HCT116 (cell line): Measurements from ENCODE around the gene SPATA31E1. TPM values are rescaled to one million over a fixed set of nuclear protein-coding genes. Genes with fewer than 3 reads are reported as not detected.

Experiments
- ATAC-seq: fragments of 200-7000 bp; cut with Tn5 transposase; 2 replicates; pipeline ENCODE4 v1.9.1; 2020; ENCODE audit warnings: mild to moderate bottlenecking, moderate library complexity
- BruUV-seq: library from RNA; stranded (reverse); fragments of 400-500 nt; replicated peaks from 2 replicates; lab custom pipeline; 2021; lab: Mats Ljungman, UMichigan
- CTCF ChIA-PET: fragments of 300-600 bp; sonication (Branson Sonifier 250); formaldehyde crosslinking; loops from one replicate; lab custom pipeline; 2021; ENCODE audit warnings: antibody characterized with exemption; lab: Charles Lee
- POLR2A ChIA-PET: fragments of 300-600, 350-600 bp; sonication (Branson Sonifier 250); formaldehyde crosslinking; loops from one replicate; lab custom pipeline; 2021; ENCODE audit warnings: antibody characterized with exemption; lab: Charles Lee
- RAD21 ChIA-PET, 2 experiments: fragments of 300-600 bp; sonication (Branson Sonifier 250); formaldehyde crosslinking; loops; one replicate each; lab custom pipeline; 2023; ENCODE audit warnings: low total read pairs in 2 of 2; ENCODE audit not compliant: uncharacterized antibody in 2 of 2, unreplicated experiment in 2 of 2, low non-redundant PET in 1 of 2; lab: Charles Lee
- DNase-seq: peaks from one replicate; pipeline ENCODE4 v3.0.0-alpha.2; 2010; ENCODE audit warnings: low read depth, low spot score
- H2AFZ ChIP-seq: fragments of 200-600 bp; shearing (Covaris generic), sonication (generic); 2 replicates; pipeline ENCODE4 v1.6.1; 2017; ENCODE audit warnings: low read depth, mixed run types, mixed read lengths, antibody characterized with exemption, low read length; ENCODE audit not compliant: poor library complexity, severe bottlenecking
- H3K27ac ChIP-seq: 2 replicates; pipeline ENCODE4 v1.5.1; 2012; ENCODE audit warnings: low read depth, low read length
- H3K27me3 ChIP-seq: fragments of 200-600 bp; sonication (generic); 2 replicates; pipeline ENCODE4 v1.6.1; 2016; ENCODE audit warnings: mixed run types, low read length, mixed read lengths; ENCODE audit not compliant: insufficient read depth
- H3K36me3 ChIP-seq, 2 experiments: fragments of 200-500 bp in 1 of 2; fragments of 200-600 bp in 1 of 2; sonication (Bioruptor generic) in 1 of 2; sonication (generic) in 1 of 2; 2 replicates each; pipeline versions ENCODE4 v1.5.1 to v1.6.1; 2014 to 2016; ENCODE audit warnings: low read length in 2 of 2, inconsistent platforms in 1 of 2, mixed read lengths in 1 of 2, mixed run types in 1 of 2; ENCODE audit not compliant: insufficient read depth in 2 of 2, control insufficient read depth in 1 of 2
- H3K4me1 ChIP-seq, 2 experiments: fragments of 200-600 bp in 1 of 2; sonication (generic) in 1 of 2; 2 replicates each; pipeline versions ENCODE4 v1.5.1 to v1.6.1; 2012 to 2017; ENCODE audit warnings: low read length in 2 of 2, inconsistent platforms in 1 of 2, mild to moderate bottlenecking in 1 of 2, mixed read lengths in 1 of 2, mixed run types in 1 of 2, moderate library complexity in 1 of 2; ENCODE audit not compliant: insufficient read depth in 2 of 2, control insufficient read depth in 1 of 2
- H3K4me2 ChIP-seq: fragments of 200-600 bp; sonication (generic); 2 replicates; pipeline ENCODE4 v1.6.1; 2017; ENCODE audit warnings: mixed run types, low read length, mixed read lengths
- H3K4me3 ChIP-seq, 2 experiments: fragments of 200-600 bp in 1 of 2; sonication (generic) in 1 of 2; replicated peaks in 1 of 2; 2 replicates each; pipeline ENCODE4 v1.5.1; 2011 to 2016; ENCODE audit warnings: low read length in 2 of 2, control low read depth in 1 of 2, low read depth in 1 of 2, mild to moderate bottlenecking in 1 of 2, mixed read lengths in 1 of 2, mixed run types in 1 of 2
- H3K79me2 ChIP-seq: fragments of 200-600 bp; sonication (generic); 2 replicates; pipeline ENCODE4 v1.6.1; 2017; ENCODE audit warnings: mild to moderate bottlenecking, mixed run types, low read length, moderate library complexity, mixed read lengths; ENCODE audit not compliant: insufficient read depth
- H3K9ac ChIP-seq: fragments of 200-600 bp; sonication (generic); 2 replicates; pipeline ENCODE4 v1.6.1; 2016; ENCODE audit warnings: low read length, mixed read lengths
- H3K9me2 ChIP-seq: fragments of 200-600 bp; sonication (generic), shearing (Covaris generic); 2 replicates; pipeline ENCODE4 v1.6.1; 2017; ENCODE audit warnings: mixed run types, mild to moderate bottlenecking, moderate library complexity; ENCODE audit not compliant: insufficient read depth
- H3K9me3 ChIP-seq, 2 experiments: fragments of 200-500 bp in 1 of 2; fragments of 200-600 bp in 1 of 2; sonication (Bioruptor generic) in 1 of 2; sonication (generic) in 1 of 2; 2 replicates each; pipeline ENCODE4 v1.6.1; 2014 to 2017; ENCODE audit warnings: low read length in 2 of 2, mixed read lengths in 2 of 2, inconsistent platforms in 1 of 2, low read depth in 1 of 2, mild to moderate bottlenecking in 1 of 2, mixed run types in 1 of 2, moderate library complexity in 1 of 2; ENCODE audit not compliant: control insufficient read depth in 1 of 2, insufficient read depth in 1 of 2
- H4K20me1 ChIP-seq: fragments of 200-600 bp; sonication (generic), shearing (Covaris generic); 2 replicates; pipeline ENCODE4 v1.6.1; 2017; ENCODE audit warnings: mixed run types, mild to moderate bottlenecking, moderate library complexity; ENCODE audit not compliant: insufficient read depth
- CEBPB ChIP-seq: IDR thresholded peaks from 2 replicates; pipeline ENCODE4 v1.6.1; 2012; ENCODE audit warnings: low read depth
- CTCF ChIP-seq, 3 experiments: fragments of 200-600 bp in 1 of 3; sonication (generic) in 1 of 3; IDR thresholded peaks in 2 of 3; conservative IDR thresholded peaks in 1 of 3; 2 replicates each; pipeline ENCODE4 v1.5.1; 2012 to 2017; ENCODE audit warnings: low read depth in 2 of 3, low read length in 2 of 3, antibody characterized with exemption in 1 of 3, borderline replicate concordance in 1 of 3, control low read depth in 1 of 3, mild to moderate bottlenecking in 1 of 3, mixed read lengths in 1 of 3, mixed run types in 1 of 3, moderate library complexity in 1 of 3; ENCODE audit not compliant: insufficient read depth in 1 of 3
- EZH2 ChIP-seq: fragments of 200-600 bp; sonication (generic); IDR thresholded peaks from 2 replicates; pipeline ENCODE4 v1.6.1; 2017; ENCODE audit warnings: antibody characterized with exemption, mixed run types
- EZH2phosphoT487 ChIP-seq: fragments of 200-600 bp; IDR thresholded peaks from 2 replicates; pipeline ENCODE4 v1.6.1; 2018; ENCODE audit warnings: antibody characterized with exemption, borderline replicate concordance
- JUND ChIP-seq: IDR thresholded peaks from 2 replicates; pipeline ENCODE4 v1.6.1; 2012
- MAX ChIP-seq: IDR thresholded peaks from 2 replicates; pipeline ENCODE4 v1.6.1; 2012
- RAD21 ChIP-seq: IDR thresholded peaks from 2 replicates; pipeline ENCODE4 v1.6.1; 2012; ENCODE audit warnings: low read depth, mild to moderate bottlenecking
- SIN3A ChIP-seq: IDR thresholded peaks from 2 replicates; pipeline ENCODE4 v1.6.1; 2012; ENCODE audit warnings: low read depth
- SRF ChIP-seq: IDR thresholded peaks from 2 replicates; pipeline ENCODE4 v1.6.1; 2012; ENCODE audit warnings: low read depth
- TCF7L2 ChIP-seq: IDR thresholded peaks from 2 replicates; pipeline ENCODE4 v1.7.0; 2011; ENCODE audit warnings: borderline replicate concordance, inconsistent platforms; ENCODE audit not compliant: insufficient read depth, insufficient read length; ENCODE audit errors: extremely low read depth
- YY1 ChIP-seq: IDR thresholded peaks from 2 replicates; pipeline ENCODE4 v1.6.1; 2011; ENCODE audit warnings: low read length, low read depth, moderate library complexity, mild to moderate bottlenecking; ENCODE audit not compliant: insufficient replicate concordance; ENCODE audit errors: extremely low read depth
- ZFX ChIP-seq: fragments of 450-650 bp; IDR thresholded peaks from 2 replicates; pipeline ENCODE4 v1.6.1; 2017
- ZNF274 ChIP-seq: fragments of 200-500 bp; sonication (Bioruptor generic); IDR thresholded peaks from 2 replicates; pipeline ENCODE4 v1.6.1; 2014; ENCODE audit warnings: mild to moderate bottlenecking, low read depth, low read length, inconsistent platforms
- intact Hi-C: fragments of 100-400 bp; cut with micrococcal nuclease; formaldehyde crosslinking; loops from 2 replicates; pipeline ENCODE4 v1.10.0; 2022
- total RNA-seq: library from RNA; stranded (reverse); gene quantifications from one replicate; pipeline ENCODE4 v1.2.1, GENCODE V29; 2021; ENCODE audit not compliant: unreplicated experiment
- TF ChIP-seq, protein P1 (sequence below): IDR thresholded peaks from 2 replicates; pipeline ENCODE4 v1.6.1; 2011; ENCODE audit warnings: mild to moderate bottlenecking, low read length, moderate library complexity; ENCODE audit not compliant: insufficient replicate concordance; ENCODE audit errors: extremely low read depth
- TF ChIP-seq, protein P2 (sequence below): IDR thresholded peaks from 2 replicates; pipeline ENCODE4 v1.6.1; 2012

Gene SPATA31E1
- total RNA-seq, 1 experiment from 2014 or later, result not detected

DNA sequence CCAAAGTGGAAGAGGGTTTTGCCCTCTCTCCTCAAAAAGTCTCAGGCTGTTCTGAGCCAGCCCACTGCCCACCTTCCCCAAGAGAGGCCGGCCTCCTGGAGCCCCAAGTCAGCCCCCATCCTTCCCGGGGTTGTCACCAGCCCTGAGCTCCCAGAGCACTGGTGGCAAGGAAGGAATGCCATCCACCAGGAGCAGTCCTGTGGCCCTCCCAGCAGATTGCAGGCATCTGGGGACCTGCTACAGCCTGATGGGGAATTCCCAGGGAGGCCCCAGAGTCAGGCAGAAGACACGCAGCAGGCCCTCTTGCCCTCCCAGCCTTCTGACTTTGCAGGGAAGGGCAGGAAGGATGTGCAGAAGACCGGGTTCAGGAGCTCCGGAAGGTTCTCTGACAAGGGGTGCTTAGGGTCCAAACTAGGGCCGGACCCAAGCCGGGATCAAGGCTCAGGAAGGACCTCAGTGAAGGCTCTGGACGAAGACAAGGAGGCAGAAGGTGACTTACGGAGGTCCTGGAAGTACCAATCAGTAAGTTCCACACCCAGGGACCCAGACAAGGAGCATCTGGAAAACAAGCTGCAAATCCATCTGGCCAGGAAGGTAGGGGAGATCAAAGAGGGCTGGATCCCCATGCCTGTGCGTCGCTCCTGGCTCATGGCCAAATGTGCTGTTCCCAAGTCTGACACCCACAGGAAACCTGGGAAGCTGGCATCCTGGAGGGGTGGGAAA, 3.7 kb downstream of the SPATA31E1 start:
- Histone ChIP-seq H3K9ac (no peak overlapping the region), H2AFZ (no peak overlapping the region), H3K9me2 (no peaks in the 10 kb centered on the region), H3K27me3 (no peaks in the 10 kb centered on the region), H3K4me3 (no peak overlapping the region), H3K27ac (no peak overlapping the region), H3K9me3 (no peaks in the 10 kb centered on the region), H4K20me1 (no peaks in the 10 kb centered on the region), H3K36me3 (no peaks in the 10 kb centered on the region), H3K4me1 (no peaks in the 10 kb centered on the region), H3K4me2 (no peak overlapping the region), H3K79me2 (no peaks in the 10 kb centered on the region)
- DNase-seq (no peak), ATAC-seq (no peak)
- POLR2A ChIA-PET, result no interaction called here
- no TSS peak for BruUV-seq
- intact Hi-C loops, result no loop called here
- RAD21 ChIA-PET, result no interaction called here
- TF ChIP-seq ZNF274 (no peak), SIN3A (no peak), YY1 (no peak)
- CTCF ChIA-PET, result no interaction called here

DNA sequence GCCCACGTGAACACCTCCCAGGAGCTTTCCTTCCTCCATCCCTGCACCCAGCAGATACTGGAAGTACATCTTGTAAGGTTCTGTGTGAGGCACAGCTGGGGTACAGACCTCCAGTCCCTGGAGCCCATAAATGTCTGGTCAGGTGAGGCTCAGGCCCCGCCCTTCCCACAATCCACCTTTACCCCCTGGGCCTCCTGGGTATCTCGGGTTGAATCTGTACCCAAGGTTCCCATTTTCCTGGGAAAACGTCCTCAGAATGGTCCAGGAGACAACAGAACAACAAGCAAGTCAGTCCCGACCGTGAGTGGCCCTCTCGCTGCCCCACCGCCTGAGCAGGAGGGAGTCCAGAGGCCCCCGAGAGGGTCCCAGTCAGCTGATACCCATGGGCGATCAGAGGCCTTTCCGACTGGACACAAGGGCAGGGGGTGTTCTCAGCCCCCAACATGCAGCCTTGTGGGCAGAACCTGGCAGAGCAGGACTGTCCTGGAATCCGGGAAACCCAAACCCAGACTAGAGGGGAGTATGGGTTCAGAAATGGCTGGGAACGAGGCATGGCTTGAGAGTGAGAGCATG, 4.3 kb downstream of the SPATA31E1 start:
- no peak overlapping the region for H2AFZ ChIP-seq
- no peak for TF ChIP-seq TCF7L2
- no peak for TF ChIP-seq ZFX
- no peak for TF ChIP-seq EZH2
- no peak for TF ChIP-seq RAD21
- TF ChIP-seq, protein P1, sequence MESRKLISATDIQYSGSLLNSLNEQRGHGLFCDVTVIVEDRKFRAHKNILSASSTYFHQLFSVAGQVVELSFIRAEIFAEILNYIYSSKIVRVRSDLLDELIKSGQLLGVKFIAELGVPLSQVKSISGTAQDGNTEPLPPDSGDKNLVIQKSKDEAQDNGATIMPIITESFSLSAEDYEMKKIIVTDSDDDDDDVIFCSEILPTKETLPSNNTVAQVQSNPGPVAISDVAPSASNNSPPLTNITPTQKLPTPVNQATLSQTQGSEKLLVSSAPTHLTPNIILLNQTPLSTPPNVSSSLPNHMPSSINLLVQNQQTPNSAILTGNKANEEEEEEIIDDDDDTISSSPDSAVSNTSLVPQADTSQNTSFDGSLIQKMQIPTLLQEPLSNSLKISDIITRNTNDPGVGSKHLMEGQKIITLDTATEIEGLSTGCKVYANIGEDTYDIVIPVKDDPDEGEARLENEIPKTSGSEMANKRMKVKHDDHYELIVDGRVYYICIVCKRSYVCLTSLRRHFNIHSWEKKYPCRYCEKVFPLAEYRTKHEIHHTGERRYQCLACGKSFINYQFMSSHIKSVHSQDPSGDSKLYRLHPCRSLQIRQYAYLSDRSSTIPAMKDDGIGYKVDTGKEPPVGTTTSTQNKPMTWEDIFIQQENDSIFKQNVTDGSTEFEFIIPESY, result no peak
- TF ChIP-seq, protein P2, sequence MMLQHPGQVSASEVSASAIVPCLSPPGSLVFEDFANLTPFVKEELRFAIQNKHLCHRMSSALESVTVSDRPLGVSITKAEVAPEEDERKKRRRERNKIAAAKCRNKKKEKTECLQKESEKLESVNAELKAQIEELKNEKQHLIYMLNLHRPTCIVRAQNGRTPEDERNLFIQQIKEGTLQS, result no peak
- TF ChIP-seq ZNF274, result no peak
- TF ChIP-seq CEBPB, result no peak
- TF ChIP-seq SRF, result no peak
- TF ChIP-seq MAX, result no peak
- no peak for TF ChIP-seq CTCF (IDR thresholded peaks at IDR 0.05 in 2 of 3, conservative IDR thresholded peaks at IDR 0.05 in 1 of 3; ENCODE audit: borderline replicate concordance in 1 of 3, insufficient read depth in 1 of 3, low read depth in 2 of 3, low read length in 2 of 3)
- TF ChIP-seq JUND, result no peak
- no peak for TF ChIP-seq YY1
- no peak for TF ChIP-seq EZH2phosphoT487
- no peak for TF ChIP-seq SIN3A

More for the DNA sequence above, 4.3 kb downstream of the SPATA31E1 start:
- BruUV-seq, result no TSS peak
- ChIA-PET POLR2A (no interaction called here), CTCF (no interaction called here), RAD21 (no interaction called here)
- Histone ChIP-seq H3K4me1 (no peaks in the 10 kb centered on the region), H3K27ac (no peak overlapping the region), H3K27me3 (no peaks in the 10 kb centered on the region), H3K4me3 (no peak overlapping the region), H3K9me3 (no peaks in the 10 kb centered on the region), H4K20me1 (no peaks in the 10 kb centered on the region), H3K9ac (no peak overlapping the region), H3K9me2 (no peaks in the 10 kb centered on the region), H3K4me2 (no peak overlapping the region), H3K36me3 (no peaks in the 10 kb centered on the region), H3K79me2 (no peaks in the 10 kb centered on the region)
- ATAC-seq (no peak), DNase-seq (no peak)
- intact Hi-C loops, result no loop called here
